Adrenal gland (tissue), 5 donors: ENCODE measurements around the gene CLEC4E.

Source experiments
- POLR2A ChIP-seq, 2 donors: fragments of 450-650 bp; IDR thresholded peaks; one replicate each; pipeline ENCODE4 v1.6.1; 2017; ENCODE audit warnings: antibody characterized with exemption in 2 of 2, mild to moderate bottlenecking in 2 of 2, moderate library complexity in 1 of 2
- TF ChIP-seq, protein P1 (sequence below), 6 experiments: fragments of 450-650 bp in 4 of 6; fragments of 200-600 bp in 2 of 6; sonication (generic) in 1 of 6; IDR thresholded peaks; 1 replicate in 5 of 6; 2 replicates in 1 of 6; pipeline versions ENCODE4 v1.5.1 to v1.8.0; 2016 to 2021; ENCODE audit warnings: antibody characterized with exemption in 6 of 6, mild to moderate bottlenecking in 2 of 6, moderate library complexity in 1 of 6
- donor health status: DM: no; HTN: no; CAD: no.

DNA sequence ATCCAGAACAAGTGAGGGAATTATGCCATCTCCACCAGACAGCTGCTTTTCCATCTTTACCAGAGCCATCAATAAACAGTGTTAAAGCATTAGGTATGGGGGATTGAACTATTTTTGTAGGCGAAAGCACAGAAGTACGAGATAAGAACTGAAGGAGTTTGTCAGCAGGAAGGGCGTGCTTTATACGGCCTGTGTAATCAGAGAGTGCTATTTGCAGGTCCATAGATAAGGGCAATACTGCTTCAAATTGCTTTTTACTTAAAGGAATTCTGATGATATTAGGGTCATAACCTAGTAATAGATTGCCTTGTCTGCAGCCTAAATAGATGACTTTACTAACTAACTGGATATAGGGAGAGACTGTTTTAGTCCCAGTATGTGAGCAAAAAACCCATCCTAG lies 20.3 kb upstream of the CLEC4E start:
- TF ChIP-seq, protein P1, sequence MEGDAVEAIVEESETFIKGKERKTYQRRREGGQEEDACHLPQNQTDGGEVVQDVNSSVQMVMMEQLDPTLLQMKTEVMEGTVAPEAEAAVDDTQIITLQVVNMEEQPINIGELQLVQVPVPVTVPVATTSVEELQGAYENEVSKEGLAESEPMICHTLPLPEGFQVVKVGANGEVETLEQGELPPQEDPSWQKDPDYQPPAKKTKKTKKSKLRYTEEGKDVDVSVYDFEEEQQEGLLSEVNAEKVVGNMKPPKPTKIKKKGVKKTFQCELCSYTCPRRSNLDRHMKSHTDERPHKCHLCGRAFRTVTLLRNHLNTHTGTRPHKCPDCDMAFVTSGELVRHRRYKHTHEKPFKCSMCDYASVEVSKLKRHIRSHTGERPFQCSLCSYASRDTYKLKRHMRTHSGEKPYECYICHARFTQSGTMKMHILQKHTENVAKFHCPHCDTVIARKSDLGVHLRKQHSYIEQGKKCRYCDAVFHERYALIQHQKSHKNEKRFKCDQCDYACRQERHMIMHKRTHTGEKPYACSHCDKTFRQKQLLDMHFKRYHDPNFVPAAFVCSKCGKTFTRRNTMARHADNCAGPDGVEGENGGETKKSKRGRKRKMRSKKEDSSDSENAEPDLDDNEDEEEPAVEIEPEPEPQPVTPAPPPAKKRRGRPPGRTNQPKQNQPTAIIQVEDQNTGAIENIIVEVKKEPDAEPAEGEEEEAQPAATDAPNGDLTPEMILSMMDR (IDR thresholded peaks at IDR 0.05): no peak
- TF ChIP-seq POLR2A (IDR thresholded peaks at IDR 0.05): no peak
